Lower leg skin (tissue), 4 donors: Measurements from ENCODE around the gene DUS2. TPM values are rescaled to one million over a fixed set of nuclear protein-coding genes. Genes with fewer than 3 reads are reported as not detected.
"Not testable (repeated sequence)": the region's sequence is repeated elsewhere in the genome, so short reads cannot be mapped to it uniquely, and the experiment has no call there.

Source experiments
- DNase-seq, 2 donors: peaks; one replicate each; pipeline ENCODE4 v3.0.0-alpha.2; 2019; ENCODE audit warnings: low spot score in 2 of 2
- H3K4me3 ChIP-seq: fragments of 200-600 bp; sonication (generic); 2 replicates; pipeline ENCODE4 v1.5.1; 2017; ENCODE audit warnings: mild to moderate bottlenecking, low read depth; ENCODE audit not compliant: poor library complexity, severe bottlenecking
- CTCF ChIP-seq, 3 donors: fragments of 450-650 bp; IDR thresholded peaks; one replicate each; pipeline ENCODE4 v1.5.1; 2016; ENCODE audit warnings: antibody characterized with exemption in 3 of 3, mild to moderate bottlenecking in 3 of 3, moderate library complexity in 2 of 3
- POLR2A ChIP-seq, 2 donors: fragments of 450-650 bp; IDR thresholded peaks; one replicate each; pipeline ENCODE4 v1.6.1; 2016 to 2017; ENCODE audit warnings: antibody characterized with exemption in 2 of 2, mild to moderate bottlenecking in 1 of 2, moderate library complexity in 1 of 2
- WGBS, 2 donors: methylation state at CpG; one replicate each; pipeline ENCODE4 v1.1.5; 2018; 5-methylcytosine and 5-hydroxymethylcytosine counted together
- intact Hi-C: fragments of 100-400 bp; cut with DNase I; formaldehyde crosslinking; loops from one replicate; pipeline ENCODE4 v1.15.0; 2023; ENCODE audit warnings: low total_unique reads
- total RNA-seq, 4 donors: library from RNA; depleted of rRNA; stranded (reverse); fragments of >200 nt; gene quantifications; one replicate each; pipeline ENCODE4 v1.1.0, GENCODE V29; 2016

DUS2 gene
- total RNA-seq, 4 donors from 2014 or later = 13.7 to 24.0 (median 14.8) TPM

GRCh38 chr16:68117884-68118283, 94.8 kb downstream of the DUS2 start:
- no peak for DNase-seq

GRCh38 chr16:68118954-68119353, 95.9 kb downstream of the DUS2 start:
- H3K4me3 ChIP-seq, DNase-seq, intact Hi-C loops: not testable (repeated sequence)
- WGBS, 2 donors = 95 to 96% methylated on average over 13 of the region's 13 CpGs

More at GRCh38 chr16:68117884-68118283, 94.8 kb downstream of the DUS2 start:
- WGBS, 2 donors = 82 to 86% methylated on average over 3 of the region's 3 CpGs
- intact Hi-C loops = no loop called here
- H3K4me3 ChIP-seq = no peak overlapping the region
- TF ChIP-seq CTCF (IDR thresholded peaks at IDR 0.05) (no peak), POLR2A (IDR thresholded peaks at IDR 0.05) (no peak)

DNA sequence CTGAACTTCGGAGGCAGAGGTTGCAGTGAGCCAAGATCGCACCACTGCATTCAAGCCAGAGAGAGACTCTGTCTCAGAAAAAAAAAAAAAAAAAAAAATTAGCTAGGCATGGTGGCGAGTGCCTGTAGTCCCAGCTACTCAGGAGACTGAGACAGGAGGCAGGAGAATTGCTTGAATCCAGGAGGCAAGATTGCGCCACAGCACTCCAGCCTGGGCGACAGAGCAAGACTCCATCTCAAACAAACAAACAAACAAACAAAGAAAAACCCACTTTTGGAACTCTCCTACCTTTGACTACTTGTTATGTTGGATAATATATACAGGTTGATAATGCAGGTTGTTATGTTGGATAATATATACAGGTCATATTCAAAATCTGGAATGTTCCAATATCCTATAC, 97.4 kb downstream of the DUS2 start:
- DNase-seq, H3K4me3 ChIP-seq, intact Hi-C loops: not testable (repeated sequence)
- 72 to 85% methylated on average over 5 of the region's 5 CpGs for whole genome bisulfite sequencing, 2 donors

GRCh38 chr16:68126395-68126794, 103.3 kb downstream of the DUS2 start:
- intact Hi-C loops = no loop called here
- no peak overlapping the region for H3K4me3 ChIP-seq
- no peak for DNase-seq
- WGBS, 2 donors = 85 to 88% methylated on average over 2 of the region's 2 CpGs
- TF ChIP-seq CTCF (IDR thresholded peaks at IDR 0.05) = no peak
- TF ChIP-seq POLR2A (IDR thresholded peaks at IDR 0.05) = no peak

DNA sequence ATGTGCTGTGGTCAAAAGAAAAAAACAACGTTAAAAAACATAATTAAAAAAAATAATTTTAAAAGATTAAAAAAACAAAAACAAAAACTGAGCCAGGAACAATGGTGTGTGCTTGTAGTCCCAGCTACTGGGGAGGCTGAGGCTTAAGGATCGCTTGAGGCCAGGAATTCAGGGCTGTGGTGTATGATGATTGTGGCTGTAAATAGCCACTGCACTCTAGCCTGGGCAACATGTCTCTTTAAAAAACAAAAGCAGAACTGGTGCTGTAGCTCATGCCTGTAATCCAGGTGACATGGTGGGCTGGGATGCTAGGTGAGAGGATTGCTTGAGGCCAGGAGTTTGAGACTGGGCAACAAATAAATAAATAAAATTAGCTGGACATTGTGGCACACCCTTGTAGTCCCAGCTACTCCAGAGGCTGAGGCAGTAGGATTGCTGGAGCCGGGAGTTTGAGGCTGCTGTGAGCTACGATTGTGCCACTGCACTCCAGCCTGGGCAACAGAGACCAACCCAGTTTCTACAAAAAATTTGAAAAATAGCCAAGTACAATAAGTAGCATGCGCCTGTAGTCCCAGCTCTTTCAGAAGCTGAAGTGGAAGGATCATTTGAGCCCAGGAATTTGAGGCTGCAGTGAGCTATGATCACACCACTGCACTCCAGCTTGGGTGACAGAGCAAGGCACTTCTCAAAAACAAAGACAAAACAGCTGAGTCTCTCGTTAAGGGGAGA, 105.7 kb downstream of the DUS2 start:
- TF ChIP-seq CTCF (IDR thresholded peaks at IDR 0.05) (no peak), POLR2A (IDR thresholded peaks at IDR 0.05) (no peak)
- 48 to 49% methylated on average over 6 of the region's 6 CpGs for WGBS, 2 donors
- DNase-seq = no peak
- H3K4me3 ChIP-seq = no peak overlapping the region
- intact Hi-C loops = no loop called here

Other genes starting within 250 kb of the DUS2 start
- 10 to 100 TPM; 15.0 to 24.6 (median 17.9) TPM for gene RANBP10, start 216.7 kb upstream of the DUS2 start, total RNA-seq
- gene TSNAXIP1, start 216.4 kb upstream of the DUS2 start, total RNA-seq = under 1 TPM in 3 of 4 donors, not detected in 1; 0.15 to 0.75 (median 0.15) TPM
- 100 to 1,000 TPM in 1 of 4 donors, 10 to 100 TPM in 3; 61.3 to 102 (median 75.9) TPM for gene THAP11, start 181.0 kb upstream of the DUS2 start, total RNA-seq
- gene NUTF2, start 176.4 kb upstream of the DUS2 start, total RNA-seq = 100 to 1,000 TPM in 3 of 4 donors, 10 to 100 TPM in 1; 88.5 to 136 (median 109) TPM
- 100 to 1,000 TPM in 3 of 4 donors, 10 to 100 TPM in 1; 77.6 to 205 (median 106) TPM for gene CENPT, start 175.6 kb upstream of the DUS2 start, total RNA-seq
- 10 to 100 TPM; 38.6 to 86.5 (median 56.7) TPM for gene EDC4, start 150.2 kb upstream of the DUS2 start, total RNA-seq
- 1 to 10 TPM in 1 of 4 donors, under 1 TPM in 2, not detected in 1; 0.65 to 3.7 (median 0.80) TPM for gene NRN1L, start 138.4 kb upstream of the DUS2 start, total RNA-seq
- 10 to 100 TPM; 11.1 to 17.9 (median 14.4) TPM for gene PSKH1, start 130.0 kb upstream of the DUS2 start, total RNA-seq
- gene CTRL, start 91.4 kb upstream of the DUS2 start, total RNA-seq = 1 to 10 TPM in 1 of 4 donors, under 1 TPM in 1, not detected in 2; 0.84 to 1.7 TPM
- 10 to 100 TPM; 11.4 to 20.4 (median 17.8) TPM for gene PSMB10, start 86.4 kb upstream of the DUS2 start, total RNA-seq
- gene LCAT, start 79.2 kb upstream of the DUS2 start, total RNA-seq = 10 to 100 TPM in 3 of 4 donors, 1 to 10 TPM in 1; 6.4 to 16.5 (median 12.1) TPM
- gene SLC12A4, start 54.6 kb upstream of the DUS2 start, total RNA-seq = 10 to 100 TPM; 31.3 to 74.1 (median 50.9) TPM
- under 1 TPM in 2 of 4 donors, not detected in 2; 0.15 to 0.26 TPM for gene DPEP3, start 42.8 kb upstream of the DUS2 start, total RNA-seq
- gene DPEP2, start 23.8 kb upstream of the DUS2 start, total RNA-seq = 1 to 10 TPM in 3 of 4 donors, under 1 TPM in 1; 0.52 to 5.9 (median 1.7) TPM
- not detected for gene DPEP2NB, start 7.4 kb upstream of the DUS2 start, total RNA-seq
- gene DDX28, start 52 bp upstream of the DUS2 start, total RNA-seq = 10 to 100 TPM; 11.0 to 21.1 (median 13.6) TPM
- 10 to 100 TPM; 28.2 to 49.2 (median 31.9) TPM for gene NFATC3, start 62.1 kb downstream of the DUS2 start, total RNA-seq
- 100 to 1,000 TPM in 2 of 4 donors, 10 to 100 TPM in 2; 84.3 to 120 (median 97.2) TPM for gene ESRP2, start 212.8 kb downstream of the DUS2 start, total RNA-seq
- gene PLA2G15, start 222.1 kb downstream of the DUS2 start, total RNA-seq = 10 to 100 TPM; 16.4 to 28.6 (median 22.3) TPM
- 10 to 100 TPM; 23.4 to 55.6 (median 37.4) TPM for gene SLC7A6, start 241.2 kb downstream of the DUS2 start, total RNA-seq